Measurements from ENCODE around the gene FAM170B.

DNA sequence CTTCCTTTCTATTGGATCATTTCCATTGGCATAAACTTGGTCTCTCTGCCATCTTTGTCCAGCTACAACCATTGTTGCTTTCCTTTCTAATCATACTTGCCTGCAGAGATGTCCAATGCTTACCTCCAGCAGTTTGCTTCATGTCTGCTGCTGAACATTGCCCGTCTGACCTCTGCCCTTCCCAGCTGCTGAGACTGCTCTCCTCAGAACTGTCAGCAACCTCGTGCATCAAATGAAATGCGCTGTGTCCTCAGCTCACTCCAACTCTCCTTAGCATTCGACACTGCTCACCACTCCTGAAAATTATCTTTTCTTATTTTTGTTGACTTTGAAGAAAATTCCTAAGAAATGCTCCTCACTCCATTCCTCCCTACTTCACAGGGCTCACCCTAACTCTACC, 5.0 kb downstream of the FAM170B start:
- no peak for TF ChIP-seq CTCF (conservative IDR thresholded peaks at IDR 0.05; ENCODE audit: low read depth in 2 of 2)
- no peak for TF ChIP-seq POLR2AphosphoS5 (IDR thresholded peaks at IDR 0.05; ENCODE audit: low read depth)
- TF ChIP-seq EZH2 (IDR thresholded peaks at IDR 0.05; ENCODE audit: low read depth, unreplicated experiment), result no peak
